Hepatocyte (in vitro differentiated cells): ENCODE results near the gene TANC2. TPM values are rescaled to one million over a fixed set of nuclear protein-coding genes. Genes with fewer than 3 reads are reported as not detected.

Experiments
- DNase-seq: peaks from one replicate; pipeline ENCODE4 v3.0.0-alpha.2; 2016; ENCODE audit warnings: low spot score
- H2AFZ ChIP-seq: fragments of 200-600 bp; sonication (generic); 2 replicates; pipeline ENCODE4 v1.6.0; 2016; ENCODE audit warnings: antibody characterized with exemption, mild to moderate bottlenecking
- H3K27ac ChIP-seq: fragments of 200-600 bp; sonication (generic); 2 replicates; pipeline ENCODE4 v1.5.1; 2016; ENCODE audit warnings: mild to moderate bottlenecking
- H3K27me3 ChIP-seq: fragments of 200-600 bp; sonication (generic); 2 replicates; pipeline ENCODE4 v1.6.1; 2016
- H3K36me3 ChIP-seq: fragments of 200-600 bp; sonication (generic); replicated peaks from 2 replicates; pipeline ENCODE4 v1.5.1; 2016; ENCODE audit warnings: low read depth; ENCODE audit not compliant: insufficient read depth
- H3K4me1 ChIP-seq: fragments of 200-600 bp; sonication (generic); 2 replicates; pipeline ENCODE4 v1.5.1; 2016; ENCODE audit warnings: mild to moderate bottlenecking, moderate library complexity; ENCODE audit not compliant: insufficient read depth
- H3K4me2 ChIP-seq: fragments of 200-600 bp; sonication (generic); 2 replicates; pipeline ENCODE4 v1.6.0; 2016
- H3K4me3 ChIP-seq: fragments of 200-600 bp; sonication (generic); 2 replicates; pipeline ENCODE4 v1.5.1; 2016; ENCODE audit warnings: mild to moderate bottlenecking
- H3K79me2 ChIP-seq: fragments of 200-600 bp; sonication (generic); 2 replicates; pipeline ENCODE4 v1.6.0; 2017; ENCODE audit warnings: mild to moderate bottlenecking
- H3K9me2 ChIP-seq: fragments of 200-600 bp; sonication (generic); replicated peaks from 2 replicates; pipeline ENCODE4 v1.6.0; 2017; ENCODE audit warnings: mild to moderate bottlenecking; ENCODE audit not compliant: insufficient read depth
- H3K9me3 ChIP-seq: fragments of 200-600 bp; sonication (generic); 2 replicates; pipeline ENCODE4 v1.5.1; 2016; ENCODE audit warnings: low read depth, mild to moderate bottlenecking
- H4K20me1 ChIP-seq: fragments of 200-600 bp; sonication (generic); 2 replicates; pipeline ENCODE4 v1.6.0; 2016; ENCODE audit warnings: mild to moderate bottlenecking; ENCODE audit not compliant: insufficient read depth, poor library complexity, severe bottlenecking
- CTCF ChIP-seq: fragments of 200-600 bp; sonication (generic); IDR thresholded peaks from 2 replicates; pipeline ENCODE4 v1.5.1; 2016; ENCODE audit warnings: antibody characterized with exemption, mild to moderate bottlenecking; ENCODE audit not compliant: poor library complexity
- EZH2 ChIP-seq: fragments of 200-600 bp; sonication (generic); IDR thresholded peaks from 2 replicates; pipeline ENCODE4 v1.6.1; 2016; ENCODE audit warnings: antibody characterized with exemption, mild to moderate bottlenecking, borderline replicate concordance
- EZH2phosphoT487 ChIP-seq: fragments of 200-600 bp; sonication (generic); IDR thresholded peaks from one replicate; pipeline ENCODE4 v1.6.1; 2018; ENCODE audit warnings: antibody characterized with exemption, mild to moderate bottlenecking, low read depth, moderate library complexity; ENCODE audit not compliant: unreplicated experiment, severe bottlenecking
- WGBS: methylation state at CpG from one replicate; pipeline ENCODE4 v1.1.6; 2016; ENCODE audit warnings: low lambda C conversion rate; ENCODE audit errors: missing lambda C conversion rate; 5-methylcytosine and 5-hydroxymethylcytosine counted together
- polyA plus RNA-seq: library from polyadenylated mRNA; unstranded; fragments of >200 nt; fragmentation: Nextera tagmentation; extraction: Ambion mirVana; gene quantifications from 2 replicates; pipeline ENCODE4 v1.2.1, GENCODE V29; 2016
- total RNA-seq: library from RNA; depleted of rRNA; stranded (reverse); fragments of >200 nt; gene quantifications from 2 replicates; pipeline ENCODE4 v1.2.3, GENCODE V29; 2014

The TANC2 gene
- total and polyA plus RNA-seq, 2 experiments from 2014 or later, result 16.7 to 20.4 TPM

DNA sequence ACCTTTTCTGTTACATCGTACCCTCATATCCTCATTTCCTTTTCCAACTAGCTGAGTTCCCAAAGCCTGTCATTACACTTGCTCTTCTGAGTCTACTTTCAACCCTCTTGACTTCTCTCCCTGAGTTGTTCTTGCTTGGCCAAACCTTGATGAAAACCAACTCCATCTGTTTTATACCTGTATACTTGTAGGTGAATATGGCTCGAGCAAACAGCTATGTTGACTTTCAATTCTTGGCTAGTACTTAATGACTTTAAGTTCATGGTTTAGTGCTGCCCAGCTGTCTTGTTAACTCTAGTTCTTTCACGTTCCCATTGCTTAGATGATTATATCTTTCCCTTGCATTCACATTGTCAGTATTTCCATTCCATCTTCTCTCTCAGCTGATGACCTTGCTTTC lies 14.8 kb downstream of the TANC2 start:
- peaks cover 3% of the 10 kb centered on the region for H3K36me3 ChIP-seq
- WGBS, result 93% methylated on average over 3 of the region's 3 CpGs
- H3K4me1 ChIP-seq, result peaks cover 16% of the 10 kb centered on the region
- H3K27ac ChIP-seq, result no peak overlapping the region
- DNase-seq, result no peak
- no peaks in the 10 kb centered on the region for H3K27me3 ChIP-seq
- TF ChIP-seq EZH2 (no peak), CTCF (no peak), EZH2phosphoT487 (no peak)
- H3K4me3 ChIP-seq, result no peak overlapping the region
- peaks cover 4% of the 10 kb centered on the region for H4K20me1 ChIP-seq
- H3K9me2 ChIP-seq, result no peaks in the 10 kb centered on the region
- H2AFZ ChIP-seq, result no peak overlapping the region
- H3K79me2 ChIP-seq, result peaks cover 90% of the 10 kb centered on the region
- peaks cover 10% of the 10 kb centered on the region for H3K9me3 ChIP-seq
- no peak overlapping the region for H3K4me2 ChIP-seq

GRCh38 chr17:62981933-62982332 lies 15.9 kb downstream of the TANC2 start:
- no peaks in the 10 kb centered on the region for H3K27me3 ChIP-seq
- peaks cover 4% of the 10 kb centered on the region for H4K20me1 ChIP-seq
- no peak for DNase-seq
- no peak overlapping the region for H3K27ac ChIP-seq
- TF ChIP-seq EZH2 (no peak), EZH2phosphoT487 (no peak), CTCF (no peak)
- H2AFZ ChIP-seq, result no peak overlapping the region
- H3K4me1 ChIP-seq, result peaks cover 9% of the 10 kb centered on the region
- H3K36me3 ChIP-seq, result peaks cover 3% of the 10 kb centered on the region
- H3K4me3 ChIP-seq, result no peak overlapping the region
- 96% methylated on average over 2 of the region's 2 CpGs for WGBS
- no peaks in the 10 kb centered on the region for H3K9me2 ChIP-seq
- H3K9me3 ChIP-seq, result peaks cover 10% of the 10 kb centered on the region
- peaks cover 94% of the 10 kb centered on the region for H3K79me2 ChIP-seq
- H3K4me2 ChIP-seq, result no peak overlapping the region

DNA sequence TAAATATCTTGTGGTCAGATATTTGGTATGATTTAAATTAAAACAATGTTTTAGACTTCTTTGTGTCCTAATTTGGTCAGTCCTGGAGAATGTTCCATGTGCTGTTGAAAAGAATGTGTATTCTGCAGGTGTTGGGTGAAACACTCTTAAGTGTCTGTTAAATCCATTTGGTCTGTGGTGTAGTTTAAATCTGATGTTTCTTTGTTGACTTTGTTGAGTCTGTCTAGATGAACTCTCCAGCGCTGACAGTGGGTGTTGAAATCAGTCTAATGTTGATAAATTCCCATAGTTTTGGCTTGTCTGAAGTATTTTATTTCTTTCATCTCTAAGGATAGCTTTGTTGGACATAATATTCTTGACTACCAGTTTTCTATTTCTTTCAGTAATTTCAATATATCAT lies 18.8 kb downstream of the TANC2 start:
- Histone ChIP-seq H3K36me3 (peaks cover 3% of the 10 kb centered on the region), H3K9me2 (no peaks in the 10 kb centered on the region), H3K4me2 (no peak overlapping the region), H3K9me3 (peaks cover 10% of the 10 kb centered on the region), H3K79me2 (peaks cover 85% of the 10 kb centered on the region), H2AFZ (no peak overlapping the region), H4K20me1 (peaks cover under 1% of the 10 kb centered on the region), H3K27me3 (no peaks in the 10 kb centered on the region), H3K4me3 (no peak overlapping the region), H3K4me1 (no peaks in the 10 kb centered on the region), H3K27ac (no peak overlapping the region)
- TF ChIP-seq CTCF (no peak), EZH2 (no peak), EZH2phosphoT487 (no peak)
- 91% methylated on average over 1 of the region's 1 CpG for WGBS
- DNase-seq, result no peak

GRCh38 chr17:62986549-62986948 lies 20.5 kb downstream of the TANC2 start:
- 93% methylated on average over 4 of the region's 4 CpGs for WGBS

More at GRCh38 chr17:62986549-62986948, 20.5 kb downstream of the TANC2 start:
- Histone ChIP-seq H3K27me3 (no peaks in the 10 kb centered on the region), H3K9me3 (peaks cover 10% of the 10 kb centered on the region), H3K4me3 (no peak overlapping the region), H3K36me3 (peaks cover 3% of the 10 kb centered on the region), H2AFZ (no peak overlapping the region), H3K4me1 (no peaks in the 10 kb centered on the region), H3K79me2 (peaks cover 88% of the 10 kb centered on the region), H3K4me2 (no peak overlapping the region), H4K20me1 (peaks cover 8% of the 10 kb centered on the region), H3K27ac (no peak overlapping the region), H3K9me2 (no peaks in the 10 kb centered on the region)
- TF ChIP-seq EZH2phosphoT487 (no peak), CTCF (no peak), EZH2 (no peak)
- no peak for DNase-seq
